NCI-H526 (cell line): Measurements from ENCODE around the gene BMERB1.

ENCODE experiments used
- DNase-seq, 2 experiments: peaks; one replicate each; lab custom pipeline; 2025; lab: John Stamatoyannopoulos, UW

The BMERB1 gene

DNA sequence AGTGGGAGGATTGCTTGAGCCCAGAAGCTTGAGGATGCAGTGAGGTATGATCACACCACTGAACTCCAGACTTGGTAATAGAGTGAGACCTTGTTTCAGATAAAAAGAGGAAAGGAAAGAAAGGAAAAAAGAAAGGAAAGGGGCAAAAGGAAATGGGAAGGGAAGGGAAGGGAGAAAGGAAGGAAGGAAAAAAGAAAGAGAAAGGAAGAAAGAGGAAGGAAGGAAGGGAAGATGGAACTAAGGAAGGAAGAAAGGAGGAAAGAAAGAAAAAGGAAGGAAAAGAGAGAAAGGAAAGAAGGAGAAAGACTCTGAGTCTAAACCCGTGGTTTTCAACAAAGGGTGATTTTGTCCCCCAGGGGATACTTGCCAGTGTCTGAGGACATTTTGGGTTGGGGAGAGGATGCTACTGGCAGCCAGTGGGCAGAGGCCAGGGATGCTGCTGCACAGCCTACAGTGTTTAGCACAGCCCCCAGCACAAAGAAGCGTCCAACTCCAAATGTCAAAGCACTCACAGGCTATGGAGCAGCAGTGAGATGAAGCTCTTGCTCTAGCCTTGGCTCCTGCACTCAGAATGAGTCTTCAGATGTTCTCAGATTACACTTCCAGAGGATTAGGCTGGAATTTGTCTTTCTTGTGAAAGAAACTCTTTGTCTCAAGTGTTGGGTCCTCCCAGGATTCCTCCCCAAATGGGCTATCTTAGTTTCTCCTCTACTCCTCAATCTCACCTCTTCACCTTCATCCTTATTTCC is 64.2 kb downstream of the BMERB1 start:
- no peak for DNase-seq

- no peak for DNase-seq
Observed at GRCh38 chr16:15502041-15502725, 67.8 kb downstream of the BMERB1 start.

DNA sequence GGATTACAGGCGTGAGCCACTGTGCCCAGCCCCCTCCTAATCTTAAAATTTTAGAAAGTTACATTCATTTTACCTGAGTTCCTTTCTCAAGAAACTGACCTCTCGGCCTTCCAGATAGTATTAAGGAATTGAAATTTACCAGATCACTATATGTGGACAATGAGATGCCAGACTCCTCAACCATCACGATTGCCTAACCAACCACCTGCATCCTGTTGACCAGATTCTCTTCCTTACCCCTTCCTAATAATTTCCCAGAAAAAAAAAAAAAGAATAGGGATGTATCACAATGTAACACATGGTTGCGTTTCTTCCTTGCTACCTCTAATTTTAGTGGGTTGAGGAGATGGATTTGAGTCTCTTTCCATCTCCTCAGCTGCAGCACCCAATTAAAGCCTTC is 72.1 kb downstream of the BMERB1 start:
- no peak for DNase-seq

- peak in 1 of 2 experiments; percentile 22 for DNase-seq
Observed at GRCh38 chr16:15507301-15507958, 73.0 kb downstream of the BMERB1 start.

GRCh38 chr16:15507959-15508627 is 73.7 kb downstream of the BMERB1 start:
- peak; percentile 86 to 92 for DNase-seq

DNA sequence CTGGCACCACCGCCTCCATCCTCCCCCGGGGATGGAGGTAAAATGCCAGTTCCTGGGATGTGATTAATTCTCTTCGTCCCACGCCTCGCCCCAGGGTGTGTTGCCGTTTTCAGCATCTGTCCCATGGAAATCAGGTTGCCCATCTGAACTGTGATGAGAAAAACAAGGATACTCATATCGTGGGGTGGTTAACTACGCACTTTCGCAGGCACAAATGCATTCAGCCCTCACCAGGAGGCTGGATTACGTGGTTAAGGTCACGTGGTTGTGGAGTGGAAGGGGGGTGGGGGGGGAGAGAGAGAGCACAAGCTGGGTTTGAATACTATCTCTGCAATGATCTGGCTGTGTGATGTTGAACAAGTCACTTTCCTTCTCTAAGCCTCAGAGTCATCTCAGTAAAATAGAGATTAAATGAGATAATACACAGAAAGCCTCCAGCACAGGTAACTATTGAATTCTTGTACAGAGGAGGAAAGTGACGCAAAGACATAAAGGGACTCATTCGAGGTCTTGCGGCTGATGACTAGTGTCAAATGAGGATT is 74.7 kb downstream of the BMERB1 start:
- DNase-seq: peak; percentile 55 to 81

DNA sequence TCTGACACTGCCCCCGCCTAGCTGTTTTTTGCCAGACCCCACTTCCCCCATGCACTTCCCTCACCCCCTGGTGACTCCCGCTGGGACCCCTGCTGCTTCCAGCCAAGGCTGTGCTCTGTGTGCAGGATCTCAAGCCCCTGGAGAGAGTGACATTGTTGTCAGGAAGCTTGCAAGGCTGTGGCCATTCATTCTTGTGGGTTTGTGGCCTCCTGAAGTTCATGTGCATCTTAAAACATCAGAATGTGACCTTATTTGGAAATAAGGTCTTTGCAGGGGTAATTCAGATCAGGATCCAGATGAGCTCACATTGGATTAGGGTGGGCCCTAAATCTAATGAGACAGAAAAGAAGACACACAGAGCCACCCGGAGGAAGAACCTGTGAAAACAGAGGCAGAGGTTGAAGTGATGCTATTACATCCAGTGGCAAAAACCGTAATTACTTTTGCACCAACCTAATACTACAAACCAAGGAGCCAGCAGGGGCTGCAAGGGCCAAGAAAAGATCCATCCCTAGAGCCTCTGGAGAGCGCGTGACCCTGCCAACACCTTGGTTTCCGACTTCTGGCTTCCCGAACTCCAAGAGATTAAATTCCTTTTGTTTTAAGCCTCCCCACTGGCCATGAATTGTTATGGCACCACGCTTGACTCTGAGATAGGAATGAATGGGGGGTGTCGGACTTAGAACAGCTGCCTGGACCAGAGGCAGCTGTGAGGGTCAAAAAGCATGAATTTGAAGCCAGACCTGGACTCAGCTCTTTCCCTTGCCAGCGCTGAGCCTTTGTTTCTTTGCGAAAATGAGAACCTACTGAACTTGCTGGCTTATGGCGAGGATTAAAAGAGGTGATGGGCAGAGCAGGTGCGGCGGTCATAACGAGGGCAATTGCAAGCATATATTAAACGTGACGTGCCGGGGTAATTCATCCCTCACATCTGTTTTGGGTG is 75.5 kb downstream of the BMERB1 start:
- peak; percentile 12 to 38 for DNase-seq

DNA sequence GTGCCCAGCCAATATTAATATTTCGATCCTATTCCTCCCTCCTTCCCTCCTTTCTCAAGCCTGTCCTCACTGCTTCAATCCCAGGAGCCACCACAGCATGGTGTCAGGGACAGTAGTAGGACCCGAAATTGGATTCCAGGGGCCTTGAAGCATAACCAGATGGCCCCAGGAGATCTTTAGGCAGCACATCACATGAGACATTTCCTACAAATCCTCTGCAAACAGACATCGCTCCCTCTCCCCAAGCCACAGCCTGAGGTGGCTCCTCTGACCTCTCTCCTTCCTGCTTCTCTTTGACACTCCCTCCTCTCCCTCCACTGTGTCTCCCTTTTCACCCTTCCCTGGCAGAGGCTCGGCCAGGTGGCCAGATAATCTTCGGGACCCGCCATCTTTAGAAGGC is 76.6 kb downstream of the BMERB1 start:
- no peak for DNase-seq

- no peak for DNase-seq
Observed at GRCh38 chr16:15511759-15512487, 77.5 kb downstream of the BMERB1 start.

DNA sequence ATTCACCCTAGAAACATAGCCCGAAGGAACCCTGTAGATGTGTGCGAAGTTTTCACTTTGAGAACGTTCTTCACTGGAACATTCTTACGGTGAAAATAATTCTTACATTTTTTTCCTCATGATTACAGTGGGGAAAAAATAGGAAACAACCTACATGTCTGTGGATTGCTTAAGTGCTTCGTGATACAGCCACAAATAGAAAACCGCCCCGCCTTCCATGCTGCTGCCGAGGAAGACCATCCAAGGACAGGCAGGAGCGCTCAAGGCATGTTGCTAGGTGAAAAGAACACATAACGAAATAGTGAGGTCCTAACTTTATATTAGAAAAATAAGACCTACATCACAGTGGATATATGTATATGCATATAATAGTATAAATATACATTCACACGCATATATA is 78.8 kb downstream of the BMERB1 start:
- no peak for DNase-seq

GRCh38 chr16:15515992-15516391 is 81.6 kb downstream of the BMERB1 start:
- DNase-seq: no peak

DNA sequence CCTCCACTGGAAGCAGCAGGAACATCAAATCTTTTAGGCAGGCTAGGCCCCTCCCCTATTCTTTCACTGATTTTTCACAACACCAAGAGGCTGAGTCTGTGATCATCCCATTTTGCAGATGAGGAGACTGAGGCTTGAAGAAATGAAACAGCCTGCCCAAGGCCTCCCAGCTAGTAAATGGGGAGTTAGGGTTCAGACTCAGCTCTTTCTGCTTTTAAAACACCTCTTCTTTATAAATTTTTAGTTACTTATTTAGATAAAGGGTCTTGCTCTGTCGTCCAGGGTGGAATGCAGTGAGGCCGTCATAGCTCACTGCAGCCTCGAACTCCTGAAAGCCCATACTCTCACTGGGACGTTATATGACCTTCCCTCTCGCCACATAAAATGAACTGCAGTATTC is 82.2 kb downstream of the BMERB1 start:
- DNase-seq: no peak

DNA sequence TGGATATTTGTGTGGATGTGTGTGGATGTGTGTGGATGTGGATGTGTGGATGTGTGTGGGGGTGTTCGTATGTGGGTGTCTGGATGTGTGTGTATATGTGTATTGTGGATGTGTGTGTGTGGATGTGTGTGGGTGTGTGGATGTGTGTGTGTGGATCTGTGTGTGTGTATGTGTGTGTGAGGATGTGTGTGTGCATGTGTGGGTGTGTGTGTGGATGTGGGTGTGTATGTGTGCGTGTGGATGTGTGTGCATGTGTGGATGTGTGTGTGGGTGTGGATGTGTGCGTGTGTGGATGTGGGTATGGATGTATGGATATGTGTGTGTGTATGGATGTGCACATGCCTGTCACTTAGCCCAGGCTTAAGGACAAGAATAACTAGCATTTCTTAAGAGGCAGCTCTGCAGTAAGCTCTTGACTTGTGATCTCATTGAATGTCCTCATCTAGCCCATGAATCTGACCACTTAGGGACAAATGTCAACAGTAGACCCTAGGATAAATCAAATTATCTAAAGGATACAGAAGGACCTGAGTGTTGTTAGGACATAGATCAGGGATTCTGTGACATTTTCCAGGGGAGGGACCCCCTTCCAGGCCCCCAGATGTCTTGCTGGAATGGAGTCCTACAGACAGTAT is 83.5 kb downstream of the BMERB1 start:
- DNase-seq: no peak

DNA sequence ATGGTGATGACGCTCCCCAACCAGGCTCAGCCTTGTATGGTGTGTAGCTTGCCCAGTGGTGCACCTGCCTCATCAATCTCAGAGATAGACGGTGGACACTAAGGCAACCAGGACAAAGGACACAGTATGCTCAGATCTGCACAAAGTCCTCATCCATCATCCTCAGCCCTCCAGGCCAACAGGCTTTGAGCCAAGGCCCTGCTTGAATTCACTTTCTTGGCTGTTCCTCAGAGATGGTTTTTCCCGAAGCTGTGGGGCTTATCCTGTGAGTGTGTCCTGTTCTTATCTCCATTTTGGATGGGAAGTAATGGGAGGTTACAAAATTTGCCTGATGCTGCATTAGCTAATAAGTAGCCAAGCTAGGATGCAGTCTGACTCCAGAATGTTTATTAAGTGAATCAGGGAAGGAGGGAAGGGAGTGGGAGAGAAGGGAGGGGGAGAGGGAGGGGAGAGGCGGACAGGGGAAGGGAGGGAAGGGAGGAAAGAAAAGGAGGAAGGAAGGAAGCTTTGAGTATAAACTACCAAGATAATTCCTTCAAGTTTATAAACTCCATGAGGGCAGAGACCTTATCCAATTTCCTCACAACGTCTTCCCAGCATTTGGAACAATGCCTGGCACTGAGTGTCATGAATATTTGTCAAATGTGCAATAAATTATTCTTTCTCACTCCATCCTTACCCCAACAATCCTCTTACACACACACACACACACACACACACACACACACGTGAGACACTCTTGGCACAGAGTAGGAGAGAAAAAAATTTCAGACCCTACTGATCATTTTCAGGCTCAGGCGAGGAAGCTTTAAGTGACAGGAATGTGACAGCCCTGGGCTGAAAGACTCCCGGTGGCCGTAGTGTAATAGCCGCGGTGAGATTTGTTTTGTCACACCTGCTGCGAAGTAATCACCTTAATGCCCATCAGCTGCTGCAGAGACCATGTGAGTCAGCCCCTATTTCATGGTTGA is 84.3 kb downstream of the BMERB1 start:
- DNase-seq: no peak

- no peak for DNase-seq
Observed at GRCh38 chr16:15519790-15520189, 85.4 kb downstream of the BMERB1 start.

- no peak for DNase-seq
Observed at GRCh38 chr16:15521390-15521757, 87.0 kb downstream of the BMERB1 start.

DNA sequence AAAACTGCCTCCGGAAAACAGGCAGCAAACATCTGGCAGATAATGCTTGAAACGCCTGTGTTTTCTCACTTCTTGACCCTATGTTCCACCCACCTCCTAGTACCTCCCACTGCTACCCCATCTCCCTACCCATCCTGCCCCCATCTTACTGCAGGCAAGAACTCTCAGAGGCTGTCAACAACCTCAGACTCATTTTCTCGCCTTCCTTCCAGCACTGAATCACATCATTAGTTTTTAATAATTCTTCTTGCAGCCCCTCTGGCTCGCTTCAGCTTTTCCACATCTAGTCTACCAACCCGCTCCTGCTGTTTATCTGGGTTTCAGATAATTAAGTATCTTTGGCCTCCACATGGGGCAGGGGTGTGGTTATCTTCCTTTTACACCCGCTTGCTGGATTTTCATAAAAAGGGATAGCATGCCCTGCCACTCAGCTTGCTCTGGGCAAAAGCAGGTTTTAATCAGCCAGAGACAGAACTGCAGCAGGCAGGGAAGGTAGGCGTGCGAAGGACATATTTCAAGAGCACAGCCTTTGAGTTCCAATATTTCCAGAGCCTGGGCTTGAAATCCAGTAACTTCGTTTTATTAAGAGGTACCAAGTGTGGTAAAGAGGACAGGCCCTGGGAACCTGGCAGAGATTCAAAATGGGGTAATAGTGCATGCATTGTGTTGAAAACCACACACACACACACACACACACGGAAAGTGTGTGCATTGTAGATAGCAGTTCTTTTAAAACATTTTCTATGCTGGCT is 87.5 kb downstream of the BMERB1 start:
- no peak for DNase-seq

GRCh38 chr16:15523092-15523541 is 88.7 kb downstream of the BMERB1 start:
- DNase-seq: no peak
